ENCODE results near the gene NRIP1.

Gene NRIP1

GRCh38 chr21:14959343-14959742 is 105.5 kb downstream of the NRIP1 start:
- Histone ChIP-seq H3K36me3 (ENCODE audit: control insufficient read depth, insufficient read depth, low read length) (no peaks in the 10 kb centered on the region), H3K4me3 (replicated peaks; ENCODE audit: low read depth, low read length) (no peak overlapping the region), H3K27me3 (replicated peaks; ENCODE audit: control insufficient read depth, insufficient read depth, low read length) (no peaks in the 10 kb centered on the region)
- DNase-seq (ENCODE audit: extremely low read depth, insufficient read length): no peak
- TF ChIP-seq CTCF (IDR thresholded peaks at IDR 0.05; ENCODE audit: insufficient read depth, low read length, poor library complexity, severe bottlenecking): no peak

DNA sequence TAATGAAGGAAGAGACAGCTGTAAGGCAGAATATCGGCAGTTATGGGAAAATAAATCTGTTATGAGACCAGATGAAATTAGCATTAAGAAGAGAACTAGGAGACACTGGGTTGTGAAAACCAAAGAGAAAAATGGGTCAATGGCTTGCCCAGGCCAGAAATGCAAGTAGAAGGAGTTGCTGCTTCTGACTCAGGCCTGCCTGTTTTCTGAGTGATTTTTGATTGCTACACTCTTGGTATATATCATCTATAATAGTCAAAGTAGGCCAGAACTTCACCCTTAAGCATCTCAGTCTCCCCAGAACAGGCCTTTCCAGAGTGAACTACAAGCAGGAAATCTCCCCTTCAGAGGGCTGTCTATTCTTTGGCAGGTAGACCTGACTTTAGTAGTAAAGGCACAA is 107.0 kb downstream of the NRIP1 start:
- H3K36me3 ChIP-seq (ENCODE audit: control insufficient read depth, insufficient read depth, low read length): no peaks in the 10 kb centered on the region
- no peak for DNase-seq (ENCODE audit: extremely low read depth, insufficient read length)
- no peak for TF ChIP-seq CTCF (IDR thresholded peaks at IDR 0.05; ENCODE audit: insufficient read depth, low read length, poor library complexity, severe bottlenecking)
- no peaks in the 10 kb centered on the region for H3K27me3 ChIP-seq (replicated peaks; ENCODE audit: control insufficient read depth, insufficient read depth, low read length)
- H3K4me3 ChIP-seq (replicated peaks; ENCODE audit: low read depth, low read length): no peak overlapping the region

DNA sequence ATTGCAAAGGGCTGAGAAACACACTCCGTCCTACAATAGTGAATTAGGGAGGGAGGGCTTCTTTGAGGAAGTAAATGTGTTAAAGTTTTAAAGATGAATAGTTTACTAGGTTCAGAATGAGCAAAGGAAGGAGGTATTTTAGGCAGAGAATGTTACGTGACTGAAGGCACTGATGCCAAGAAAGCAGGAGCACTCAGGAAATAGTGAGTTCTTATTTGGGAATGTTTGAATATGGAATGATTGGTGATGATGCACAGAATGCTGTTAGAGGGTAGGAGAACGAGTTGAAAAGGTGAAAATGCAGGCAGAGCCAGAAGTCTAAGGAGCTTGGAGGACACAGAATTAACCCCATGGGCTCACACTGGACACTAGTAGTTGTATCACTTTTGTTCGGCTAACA is 108.0 kb downstream of the NRIP1 start:
- no peak for DNase-seq (ENCODE audit: extremely low read depth, insufficient read length)
- no peak for TF ChIP-seq CTCF (IDR thresholded peaks at IDR 0.05; ENCODE audit: insufficient read depth, low read length, poor library complexity, severe bottlenecking)

GRCh38 chr21:14955936-14956520 is 108.8 kb downstream of the NRIP1 start:
- H3K36me3 ChIP-seq (ENCODE audit: control insufficient read depth, insufficient read depth, low read length): no peaks in the 10 kb centered on the region
- no peak for TF ChIP-seq CTCF (IDR thresholded peaks at IDR 0.05; ENCODE audit: insufficient read depth, low read length, poor library complexity, severe bottlenecking)
- no peak for DNase-seq (ENCODE audit: extremely low read depth, insufficient read length)

More for the DNA sequence above, 108.0 kb downstream of the NRIP1 start:
- H3K27me3 ChIP-seq (replicated peaks; ENCODE audit: control insufficient read depth, insufficient read depth, low read length): no peaks in the 10 kb centered on the region
- no peak overlapping the region for H3K4me3 ChIP-seq (replicated peaks; ENCODE audit: low read depth, low read length)
- H3K36me3 ChIP-seq (ENCODE audit: control insufficient read depth, insufficient read depth, low read length): no peaks in the 10 kb centered on the region

GRCh38 chr21:14952916-14953315 is 111.9 kb downstream of the NRIP1 start:
- Histone ChIP-seq H3K36me3 (ENCODE audit: control insufficient read depth, insufficient read depth, low read length) (no peaks in the 10 kb centered on the region), H3K27me3 (replicated peaks; ENCODE audit: control insufficient read depth, insufficient read depth, low read length) (no peaks in the 10 kb centered on the region), H3K4me3 (replicated peaks; ENCODE audit: low read depth, low read length) (no peak overlapping the region)
- TF ChIP-seq CTCF (IDR thresholded peaks at IDR 0.05; ENCODE audit: insufficient read depth, low read length, poor library complexity, severe bottlenecking): no peak
- DNase-seq (ENCODE audit: extremely low read depth, insufficient read length): no peak

More at GRCh38 chr21:14955936-14956520, 108.8 kb downstream of the NRIP1 start:
- Histone ChIP-seq H3K27me3 (replicated peaks; ENCODE audit: control insufficient read depth, insufficient read depth, low read length) (no peaks in the 10 kb centered on the region), H3K4me3 (replicated peaks; ENCODE audit: low read depth, low read length) (no peak overlapping the region)

DNA sequence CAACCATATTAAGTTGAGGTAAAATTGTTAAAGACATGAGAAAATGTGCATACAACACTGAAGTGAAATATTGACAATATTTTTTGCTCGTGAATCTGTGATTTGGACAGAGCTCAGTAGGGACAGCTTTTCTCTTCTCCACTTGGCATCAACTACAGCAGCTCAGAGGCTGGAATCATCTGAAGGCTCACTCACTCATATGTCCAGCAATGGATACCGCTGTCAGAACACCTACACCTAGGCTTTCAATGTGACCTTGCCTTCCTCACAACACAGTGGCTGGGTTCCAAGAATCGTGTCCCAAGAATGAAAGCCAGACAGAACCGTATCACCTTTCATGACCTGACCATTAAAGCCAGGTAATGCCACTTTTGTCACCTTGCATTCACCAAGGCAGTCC is 115.2 kb downstream of the NRIP1 start:
- TF ChIP-seq CTCF (IDR thresholded peaks at IDR 0.05; ENCODE audit: insufficient read depth, low read length, poor library complexity, severe bottlenecking): no peak
- no peaks in the 10 kb centered on the region for H3K27me3 ChIP-seq (replicated peaks; ENCODE audit: control insufficient read depth, insufficient read depth, low read length)
- H3K36me3 ChIP-seq (ENCODE audit: control insufficient read depth, insufficient read depth, low read length): no peaks in the 10 kb centered on the region
- no peak overlapping the region for H3K4me3 ChIP-seq (replicated peaks; ENCODE audit: low read depth, low read length)
- no peak for DNase-seq (ENCODE audit: extremely low read depth, insufficient read length)
